IPS DF 6.9 (cell line): ENCODE measurements around the gene DPM1.

Experiments
- DNase-seq: peaks from one replicate; pipeline ENCODE4 v3.0.0-alpha.2; 2013; ENCODE audit warnings: low read depth, low spot score
- H3K27ac ChIP-seq: one replicate; pipeline ENCODE4 v1.5.1; 2013; ENCODE audit warnings: low read length, control low read depth
- H3K27me3 ChIP-seq: 2 replicates; pipeline ENCODE4 v1.6.1; 2013; ENCODE audit warnings: mild to moderate bottlenecking, low read length; ENCODE audit not compliant: control insufficient read depth, insufficient read depth
- H3K36me3 ChIP-seq: 2 replicates; pipeline ENCODE4 v1.6.1; 2013; ENCODE audit warnings: low read length; ENCODE audit not compliant: control insufficient read depth, insufficient read depth
- H3K4me1 ChIP-seq: 2 replicates; pipeline ENCODE4 v1.6.1; 2013; ENCODE audit warnings: low read length; ENCODE audit not compliant: control insufficient read depth, insufficient read depth
- H3K4me3 ChIP-seq: 2 replicates; pipeline ENCODE4 v1.5.1; 2013; ENCODE audit warnings: mild to moderate bottlenecking, low read length
- H3K9me3 ChIP-seq: 2 replicates; pipeline ENCODE4 v1.6.1; 2013; ENCODE audit warnings: low read length, inconsistent platforms; ENCODE audit not compliant: control insufficient read depth, insufficient read depth
- WGBS: extraction: QIAGEN DNeasy Blood & Tissue Kit; methylation state at CpG from one replicate; pipeline ENCODE4 v1.1.7; 2013; ENCODE audit warnings: mixed read lengths, missing lambda C conversion rate; ENCODE audit not compliant: insufficient read length, insufficient coverage; 5-methylcytosine and 5-hydroxymethylcytosine counted together

Gene DPM1

DNA sequence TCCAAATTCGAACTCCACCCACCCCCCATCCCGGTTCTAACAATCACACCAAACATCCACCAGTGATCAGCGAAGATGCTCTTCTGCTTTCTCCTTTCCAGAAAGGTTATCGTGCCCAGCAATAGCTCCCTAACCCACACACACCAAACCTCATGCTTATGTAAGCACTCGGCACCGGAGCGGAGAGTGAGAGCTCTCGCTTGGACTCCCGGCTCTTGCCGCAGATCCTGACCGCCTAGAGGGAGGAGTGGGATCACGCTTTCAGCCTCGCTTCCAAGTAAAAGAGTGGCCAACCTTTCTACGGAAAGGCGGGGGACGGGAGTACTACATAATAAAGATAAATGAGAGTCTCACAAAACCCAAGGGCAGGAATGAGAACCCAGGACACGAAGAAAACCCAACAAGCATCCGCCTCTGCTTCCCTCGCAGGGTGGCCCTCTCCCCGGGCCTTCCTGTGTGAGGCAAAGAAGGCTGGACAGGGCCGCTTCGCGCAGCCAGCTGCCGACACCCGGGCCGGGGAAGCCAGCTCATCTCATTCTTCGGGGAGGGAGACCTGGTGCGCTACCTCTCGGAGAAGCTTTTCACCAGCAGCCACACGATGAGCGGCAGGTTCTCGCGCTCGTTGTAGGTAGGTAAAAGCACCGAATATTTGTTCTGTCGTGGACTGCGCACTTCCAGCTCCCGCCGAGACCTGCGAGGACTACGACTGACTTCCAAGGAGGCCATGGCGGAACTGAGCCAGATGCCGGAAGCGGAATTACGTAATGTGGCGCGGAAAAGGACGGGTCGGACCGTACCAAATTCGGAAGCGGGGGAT, at the start of gene DPM1:
Gene DPM1, minus strand, starts transcription at position 735 of the 817 bp plus-strand sequence. Its CDS starts 9 bp downstream, at position 726.
- no peaks in the 10 kb centered on the region for H3K4me1 ChIP-seq
- H3K27me3 ChIP-seq: no peaks in the 10 kb centered on the region
- no peak within 1 kb of the TSS for H3K27ac ChIP-seq
- H3K36me3 ChIP-seq: no peaks in the 10 kb centered on the region
- WGBS: no CpG with 5 or more reads among the region's 52 CpGs
- DNase-seq: peak; percentile 60
- H3K9me3 ChIP-seq: no peaks in the 10 kb centered on the region
- peak within 1 kb of the TSS; percentile 99 for H3K4me3 ChIP-seq

- H3K9me3 ChIP-seq: no peaks in the 10 kb centered on the region
- H3K27ac ChIP-seq: no peak overlapping the region
- no peaks in the 10 kb centered on the region for H3K4me1 ChIP-seq
- H3K27me3 ChIP-seq: no peaks in the 10 kb centered on the region
- H3K4me3 ChIP-seq: no peak overlapping the region
- peaks cover 2% of the 10 kb centered on the region; the same call in 1 of the 2 replicates for H3K36me3 ChIP-seq
- DNase-seq: no peak
- no CpG with 5 or more reads among the region's 7 CpGs for WGBS
These were observed 46.9 kb upstream of the DPM1 start for GRCh38 chr20:51005214-51005613.

GRCh38 chr20:51004781-51005180, 46.4 kb upstream of the DPM1 start:
- H3K27ac ChIP-seq: no peak overlapping the region
- no peak for DNase-seq
- peaks cover 2% of the 10 kb centered on the region; the same call in 1 of the 2 replicates for H3K36me3 ChIP-seq
- H3K4me1 ChIP-seq: no peaks in the 10 kb centered on the region
- no peaks in the 10 kb centered on the region for H3K27me3 ChIP-seq
- H3K9me3 ChIP-seq: no peaks in the 10 kb centered on the region
- H3K4me3 ChIP-seq: no peak overlapping the region
- WGBS: no CpG with 5 or more reads among the region's 9 CpGs

DNA sequence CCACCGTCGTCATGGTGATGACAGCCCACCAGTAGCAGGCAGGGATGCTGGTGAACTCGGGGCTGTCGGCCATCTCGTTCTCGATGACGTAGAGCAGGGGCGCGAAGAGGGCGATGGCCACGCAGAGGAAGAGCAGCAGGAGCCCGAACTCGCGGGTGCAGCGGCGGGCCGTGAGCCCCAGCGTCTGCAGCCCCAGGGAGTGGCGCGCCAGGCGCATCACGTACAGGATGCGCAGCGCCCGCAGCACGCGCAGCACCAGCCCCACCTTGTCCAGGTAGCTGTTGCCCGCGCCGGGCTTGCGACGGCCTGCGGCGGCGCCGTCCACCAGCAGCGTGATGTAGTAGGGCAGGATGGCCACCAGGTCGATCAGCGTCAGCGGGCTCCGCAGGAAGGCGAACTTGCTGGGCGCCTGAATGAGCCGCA, 46.0 kb upstream of the DPM1 start:
- Histone ChIP-seq H3K4me3 (no peak overlapping the region), H3K36me3 (peaks cover 2% of the 10 kb centered on the region; the same call in 1 of the 2 replicates), H3K27ac (no peak overlapping the region), H3K27me3 (no peaks in the 10 kb centered on the region), H3K4me1 (no peaks in the 10 kb centered on the region), H3K9me3 (no peaks in the 10 kb centered on the region)
- WGBS: no CpG with 5 or more reads among the region's 44 CpGs
- DNase-seq: no peak

- H3K4me1 ChIP-seq: no peaks in the 10 kb centered on the region
- H3K4me3 ChIP-seq: no peak overlapping the region
- no peak overlapping the region for H3K27ac ChIP-seq
- H3K9me3 ChIP-seq: no peaks in the 10 kb centered on the region
- whole genome bisulfite sequencing: no CpG with 5 or more reads among the region's 21 CpGs
- H3K27me3 ChIP-seq: no peaks in the 10 kb centered on the region
- H3K36me3 ChIP-seq: no peaks in the 10 kb centered on the region; the same call in 1 of the 2 replicates
- no peak for DNase-seq
These were observed 45.4 kb upstream of the DPM1 start for GRCh38 chr20:51003753-51004152.

GRCh38 chr20:51002633-51003032, 44.3 kb upstream of the DPM1 start:
- H3K27me3 ChIP-seq: no peaks in the 10 kb centered on the region
- no peaks in the 10 kb centered on the region for H3K9me3 ChIP-seq
- H3K36me3 ChIP-seq: no peaks in the 10 kb centered on the region; the same call in 1 of the 2 replicates
- no CpG with 5 or more reads among the region's 7 CpGs for WGBS
- H3K4me1 ChIP-seq: no peaks in the 10 kb centered on the region
- H3K4me3 ChIP-seq: no peak overlapping the region
- H3K27ac ChIP-seq: no peak overlapping the region
- no peak for DNase-seq

- no CpG with 5 or more reads among the region's 20 CpGs for WGBS
- no peaks in the 10 kb centered on the region for H3K27me3 ChIP-seq
- H3K4me3 ChIP-seq: no peak overlapping the region
- H3K9me3 ChIP-seq: no peaks in the 10 kb centered on the region
- no peaks in the 10 kb centered on the region; the same call in 1 of the 2 replicates for H3K36me3 ChIP-seq
- no peak overlapping the region for H3K27ac ChIP-seq
- no peak for DNase-seq
- H3K4me1 ChIP-seq: no peaks in the 10 kb centered on the region
These were observed 43.3 kb upstream of the DPM1 start for GRCh38 chr20:51001430-51002265.

DNA sequence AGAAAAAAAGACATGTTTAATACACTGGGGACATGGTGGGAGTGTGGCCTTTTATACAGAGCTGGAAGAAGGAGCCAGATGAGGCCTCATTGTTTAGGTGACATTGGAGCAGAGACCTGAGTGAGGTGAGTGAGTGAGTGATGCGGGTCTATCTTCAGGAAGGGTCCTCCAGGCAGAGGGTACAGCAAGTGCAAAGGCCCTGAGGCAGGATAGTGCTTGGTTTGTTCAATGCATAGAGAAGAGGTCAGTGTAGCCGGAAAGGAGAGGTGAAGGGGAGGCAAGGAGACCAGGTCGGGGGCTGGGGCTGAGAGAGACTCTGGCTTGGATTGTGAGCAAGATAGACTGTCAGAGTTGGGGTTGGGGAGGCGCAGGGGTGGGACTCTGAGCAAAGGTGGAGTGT, 41.0 kb upstream of the DPM1 start:
- Histone ChIP-seq H3K4me1 (no peaks in the 10 kb centered on the region), H3K36me3 (no peaks in the 10 kb centered on the region; the same call in 1 of the 2 replicates), H3K9me3 (no peaks in the 10 kb centered on the region), H3K27me3 (no peaks in the 10 kb centered on the region), H3K27ac (no peak overlapping the region), H3K4me3 (no peak overlapping the region)
- no peak for DNase-seq
- WGBS: no CpG with 5 or more reads among the region's 4 CpGs

DNA sequence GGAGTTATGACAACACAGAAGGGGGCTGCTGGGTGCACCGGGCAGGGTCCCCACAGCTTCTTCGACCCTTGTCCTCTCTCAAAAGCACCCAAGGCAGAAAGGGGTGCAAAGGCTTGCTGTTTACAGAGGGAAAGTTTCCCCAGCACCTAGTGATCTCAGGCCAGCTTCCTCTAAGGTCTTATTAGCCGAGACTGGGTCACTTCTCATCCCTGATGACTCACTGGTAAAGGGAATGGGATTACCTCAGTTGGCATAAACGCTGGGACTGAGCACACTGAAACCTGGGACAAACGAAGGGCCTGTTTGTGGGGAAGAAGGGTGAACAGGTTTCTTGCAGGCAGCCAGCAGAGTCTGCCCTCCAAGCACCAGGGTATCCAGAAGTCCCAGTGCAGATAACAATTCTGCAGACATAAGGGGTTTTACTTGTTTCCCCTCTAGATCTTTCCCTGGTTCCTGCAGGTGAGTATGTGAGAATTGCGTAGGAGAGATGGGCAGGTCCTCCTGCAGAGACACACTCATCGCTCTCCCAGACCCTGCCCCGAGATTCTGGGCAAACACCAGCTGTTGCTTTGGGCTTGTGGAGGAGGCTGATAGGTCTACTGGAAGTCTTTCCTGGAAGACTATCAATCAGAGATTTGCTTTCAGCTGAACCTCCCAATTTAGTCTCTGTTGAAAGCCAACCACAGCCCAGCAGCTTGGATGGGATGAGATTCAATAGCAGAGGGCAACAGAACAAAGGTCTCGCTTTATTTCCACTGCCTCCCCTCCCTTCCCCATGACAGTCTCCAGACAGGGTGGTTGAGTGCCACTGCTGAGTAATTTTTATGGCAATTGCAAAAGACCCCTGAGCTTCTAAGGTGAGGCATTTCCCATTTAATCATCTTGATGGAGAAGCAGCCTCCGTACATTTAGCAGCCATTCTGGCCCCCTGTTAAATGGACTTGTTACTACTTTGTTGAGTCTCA, 38.9 kb upstream of the DPM1 start:
- WGBS: no CpG with 5 or more reads among the region's 10 CpGs
- Histone ChIP-seq H3K4me1 (peaks cover 3% of the 10 kb centered on the region; the same call in 1 of the 2 replicates), H3K36me3 (no peaks in the 10 kb centered on the region), H3K27me3 (no peaks in the 10 kb centered on the region), H3K9me3 (no peaks in the 10 kb centered on the region), H3K4me3 (no peak overlapping the region), H3K27ac (no peak overlapping the region)
- no peak for DNase-seq
